Neutrophil (primary cell): ENCODE measurements around the gene SPNS3.

ENCODE experiments used
- H3K27ac ChIP-seq: fragments of 200-600 bp; sonication (generic); 2 replicates; pipeline ENCODE4 v1.5.1; 2016; ENCODE audit warnings: mild to moderate bottlenecking, moderate library complexity
- H3K27me3 ChIP-seq: fragments of 200-600 bp; sonication (generic); 2 replicates; pipeline ENCODE4 v1.6.0; 2016; ENCODE audit warnings: mild to moderate bottlenecking
- H3K36me3 ChIP-seq: fragments of 200-600 bp; sonication (generic); 2 replicates; pipeline ENCODE4 v1.5.1; 2017
- H3K4me1 ChIP-seq, 2 experiments: fragments of 200-600 bp in 1 of 2; sonication (generic) in 1 of 2; 1 replicate in 1 of 2; 2 replicates in 1 of 2; pipeline versions ENCODE4 v1.5.1 to v1.6.1; 2013 to 2016; ENCODE audit warnings: low read depth in 1 of 2, low read length in 1 of 2, mild to moderate bottlenecking in 1 of 2, moderate library complexity in 1 of 2; ENCODE audit not compliant: control insufficient read depth in 1 of 2, insufficient read depth in 1 of 2
- H3K4me3 ChIP-seq, 2 experiments: fragments of 200-600 bp in 1 of 2; sonication (generic) in 1 of 2; 1 replicate in 1 of 2; 2 replicates in 1 of 2; pipeline ENCODE4 v1.5.1; 2013 to 2016; ENCODE audit warnings: low read depth in 1 of 2, low read length in 1 of 2, mild to moderate bottlenecking in 1 of 2, moderate library complexity in 1 of 2
- H3K9me3 ChIP-seq: fragments of 200-600 bp; sonication (generic); 2 replicates; pipeline ENCODE4 v1.5.1; 2016
- CTCF ChIP-seq: fragments of 200-600 bp; sonication (generic); IDR thresholded peaks from 2 replicates; pipeline ENCODE4 v1.5.1; 2016; ENCODE audit warnings: antibody characterized with exemption

The SPNS3 gene

DNA sequence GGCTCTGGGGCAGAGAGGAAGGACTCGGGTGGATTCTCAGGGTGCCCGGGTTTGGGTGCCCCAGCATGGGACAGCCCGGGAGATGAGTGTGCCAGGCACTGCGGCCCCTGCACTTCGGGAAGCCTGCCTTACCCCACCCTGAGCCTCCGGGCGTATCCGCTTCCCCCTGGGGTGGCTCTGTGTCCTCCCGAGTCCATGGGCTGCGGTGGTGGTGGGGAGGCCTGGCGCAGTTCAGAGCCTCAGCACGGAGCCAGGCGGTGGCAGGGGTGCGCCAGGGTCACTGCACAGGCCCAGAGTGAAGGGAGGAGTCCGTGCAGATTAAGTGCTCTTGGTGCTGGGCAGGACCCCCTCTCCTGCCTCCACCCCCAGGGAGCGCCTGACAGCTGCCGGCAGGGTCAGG, 100.8 kb downstream of the SPNS3 start:
- Histone ChIP-seq H3K4me3 (no peak overlapping the region), H3K36me3 (peaks cover 41% of the 10 kb centered on the region), H3K27me3 (no peaks in the 10 kb centered on the region), H3K9me3 (no peaks in the 10 kb centered on the region), H3K4me1 (peaks cover 33 to 36% of the 10 kb centered on the region in 2 experiments), H3K27ac (no peak overlapping the region)
- TF ChIP-seq CTCF: no peak

GRCh38 chr17:4534928-4535666, 101.4 kb downstream of the SPNS3 start:
- no peaks in the 10 kb centered on the region for H3K27me3 ChIP-seq
- no peak overlapping the region for H3K27ac ChIP-seq
- no peaks in the 10 kb centered on the region for H3K9me3 ChIP-seq
- H3K36me3 ChIP-seq: peaks cover 41% of the 10 kb centered on the region
- no peak overlapping the region for H3K4me3 ChIP-seq
- peaks cover 33 to 36% of the 10 kb centered on the region in 2 experiments for H3K4me1 ChIP-seq
- TF ChIP-seq CTCF: no peak

GRCh38 chr17:4535667-4536258, 102.0 kb downstream of the SPNS3 start:
- peaks cover 41% of the 10 kb centered on the region for H3K36me3 ChIP-seq
- TF ChIP-seq CTCF: no peak
- no peaks in the 10 kb centered on the region for H3K27me3 ChIP-seq
- H3K4me3 ChIP-seq: no peak overlapping the region
- H3K9me3 ChIP-seq: no peaks in the 10 kb centered on the region
- no peak overlapping the region for H3K27ac ChIP-seq
- H3K4me1 ChIP-seq: peaks cover 38 to 39% of the 10 kb centered on the region in 2 experiments

DNA sequence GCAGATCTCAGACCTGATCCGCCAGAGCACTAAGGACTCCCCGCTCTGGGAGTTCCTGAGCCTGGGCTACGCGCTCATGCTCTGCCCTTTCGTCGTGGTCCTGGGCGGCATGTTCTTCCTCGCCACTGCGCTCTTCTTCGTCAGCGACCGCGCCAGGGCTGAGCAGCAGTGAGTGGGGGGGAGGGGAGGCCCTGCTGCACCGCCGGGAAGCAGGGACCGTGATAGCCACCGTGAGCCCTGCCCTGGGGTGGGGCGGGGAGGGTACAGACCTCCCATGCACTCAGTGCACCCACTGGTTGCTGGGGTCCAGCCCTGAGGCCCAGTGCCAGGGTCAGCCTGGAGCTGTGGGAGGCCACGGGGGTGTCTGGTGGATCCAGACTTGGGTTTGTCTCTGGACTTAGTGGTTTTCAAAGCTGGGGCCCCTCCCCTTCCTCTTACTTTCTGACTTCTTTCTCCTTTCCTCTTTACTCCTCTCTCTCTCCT, 102.6 kb downstream of the SPNS3 start:
- peaks cover 41% of the 10 kb centered on the region for H3K36me3 ChIP-seq
- H3K4me3 ChIP-seq: no peak overlapping the region
- no peak overlapping the region for H3K27ac ChIP-seq
- H3K4me1 ChIP-seq: peaks cover 36 to 38% of the 10 kb centered on the region in 2 experiments
- no peaks in the 10 kb centered on the region for H3K9me3 ChIP-seq
- TF ChIP-seq CTCF: no peak
- no peaks in the 10 kb centered on the region for H3K27me3 ChIP-seq

GRCh38 chr17:4536742-4537411, 103.1 kb downstream of the SPNS3 start:
- no peak overlapping the region for H3K4me3 ChIP-seq
- TF ChIP-seq CTCF: no peak
- peaks cover 41% of the 10 kb centered on the region for H3K36me3 ChIP-seq
- H3K27me3 ChIP-seq: no peaks in the 10 kb centered on the region
- no peaks in the 10 kb centered on the region for H3K9me3 ChIP-seq
- peaks cover 30 to 32% of the 10 kb centered on the region in 2 experiments for H3K4me1 ChIP-seq
- H3K27ac ChIP-seq: no peak overlapping the region
